A549 (cell line): ENCODE measurements around the gene ELL. TPM values are rescaled to one million over a fixed set of nuclear protein-coding genes. Genes with fewer than 3 reads are reported as not detected.

Source experiments
- ATAC-seq, 2 experiments: fragments of 200-7000 bp in 1 of 2; fragments of >200 bp in 1 of 2; cut with Nextera tagmentation in 1 of 2; cut with Tn5 transposase in 1 of 2; 3 replicates each; pipeline versions ENCODE4 v1.8.0 to v1.9.1; 2018 to 2020; ENCODE audit warnings: mild to moderate bottlenecking in 1 of 2, moderate library complexity in 1 of 2
- CTCF ChIA-PET: fragments of 300-600 bp; sonication (Branson Sonifier 250); formaldehyde crosslinking; extraction: SDS; loops from one replicate; lab custom pipeline; 2021; ENCODE audit warnings: antibody characterized with exemption, inconsistent platforms; lab: Yijun Ruan, JAX
- POLR2A ChIA-PET: fragments of 350-600 bp; formaldehyde crosslinking; extraction: SDS; loops from one replicate; lab custom pipeline; 2021; ENCODE audit warnings: antibody characterized with exemption, inconsistent platforms; lab: Yijun Ruan, JAX
- DNase-seq, 2 experiments: peaks; one replicate each; pipeline versions ENCODE4 v3.0.0 to v3.0.0-alpha.2; 2011 to 2016; ENCODE audit warnings: low read depth in 1 of 2, low spot score in 1 of 2
- FAIRE-seq: peaks from 2 replicates; lab custom pipeline; 2011; peaks lifted over from hg19 to GRCh38; lab: Jason Lieb, UNC
- H3K27ac ChIP-seq, 2 experiments: fragments of >200 bp; sonication (Bioruptor Twin); formaldehyde crosslinking; 3 replicates each; pipeline ENCODE4 v1.5.1; 2016 to 2017
- H3K4me1 ChIP-seq: fragments of >200 bp; sonication (Bioruptor Twin); formaldehyde crosslinking; 3 replicates; pipeline ENCODE4 v1.6.1; 2016
- H3K4me2 ChIP-seq: fragments of >200 bp; sonication (Bioruptor Twin); formaldehyde crosslinking; 3 replicates; pipeline ENCODE4 v1.6.1; 2016
- H3K4me3 ChIP-seq: fragments of >200 bp; sonication (Bioruptor Twin); formaldehyde crosslinking; 3 replicates; pipeline ENCODE4 v1.5.1; 2016
- H3K9me3 ChIP-seq: fragments of >200 bp; sonication (Bioruptor Twin); formaldehyde crosslinking; 3 replicates; pipeline ENCODE4 v1.6.1; 2016
- CHD2 ChIP-seq: fragments of 150-350 bp; IDR thresholded peaks from 2 replicates; pipeline ENCODE4 v1.6.1; 2014; ENCODE audit warnings: low read length; ENCODE audit not compliant: partially characterized antibody
- CHD4 ChIP-seq: fragments of 200-600 bp; sonication (generic); IDR thresholded peaks from 2 replicates; pipeline ENCODE4 v1.6.1; 2016; ENCODE audit warnings: antibody characterized with exemption, mild to moderate bottlenecking, borderline replicate concordance
- EHF ChIP-seq: fragments of 250-450 bp; sonication (Bioruptor Pico); IDR thresholded peaks from 2 replicates; pipeline ENCODE4 v1.5.0; 2020; ENCODE audit warnings: mild to moderate bottlenecking
- EHMT2 ChIP-seq: fragments of 200-600 bp; sonication (generic); IDR thresholded peaks from 2 replicates; pipeline ENCODE4 v1.6.1; 2016; ENCODE audit warnings: antibody characterized with exemption, low read depth, mild to moderate bottlenecking, moderate library complexity
- EP300 ChIP-seq, 2 experiments: fragments of >200 bp; sonication (Bioruptor Twin); formaldehyde crosslinking; IDR thresholded peaks; 2 replicates in 1 of 2; 3 replicates in 1 of 2; pipeline ENCODE4 v1.6.1; 2016 to 2017
- FOSB ChIP-seq: fragments of 250-450 bp; sonication (Bioruptor Pico); IDR thresholded peaks from 2 replicates; pipeline ENCODE4 v1.5.0; 2020; ENCODE audit warnings: mild to moderate bottlenecking, moderate library complexity
- FOSL2 ChIP-seq, 2 experiments: fragments of 450-650 bp in 1 of 2; fragments of >200 bp in 1 of 2; sonication (Bioruptor Twin) in 1 of 2; formaldehyde crosslinking; IDR thresholded peaks; 2 replicates each; pipeline versions ENCODE4 v1.5.0 to v1.6.1; 2016 to 2020; ENCODE audit warnings: mild to moderate bottlenecking in 1 of 2, moderate library complexity in 1 of 2
- GATA3 ChIP-seq: IDR thresholded peaks from 2 replicates; pipeline ENCODE4 v1.6.1; 2012; ENCODE audit warnings: borderline replicate concordance
- JUNB ChIP-seq: fragments of >200 bp; sonication (Bioruptor Twin); formaldehyde crosslinking; IDR thresholded peaks from 2 replicates; pipeline ENCODE4 v1.6.1; 2016
- KDM1A ChIP-seq: fragments of 200-600 bp; sonication (generic); IDR thresholded peaks from 2 replicates; pipeline ENCODE4 v1.6.1; 2016; ENCODE audit warnings: low read depth, mild to moderate bottlenecking
- KDM5A ChIP-seq: fragments of 200-600 bp; sonication (generic); IDR thresholded peaks from 2 replicates; pipeline ENCODE4 v1.6.1; 2016; ENCODE audit warnings: antibody characterized with exemption, mild to moderate bottlenecking
- NPAS2 ChIP-seq: fragments of 250-450 bp; sonication (Bioruptor Pico); IDR thresholded peaks from 2 replicates; pipeline ENCODE4 v1.8.0; 2022; ENCODE audit warnings: mild to moderate bottlenecking, moderate library complexity, borderline replicate concordance
- NR3C1 ChIP-seq: fragments of >200 bp; sonication (Bioruptor Twin); formaldehyde crosslinking; IDR thresholded peaks from 3 replicates; pipeline ENCODE4 v1.6.1; 2017
- PHF8 ChIP-seq: fragments of 200-600 bp; sonication (generic); IDR thresholded peaks from 2 replicates; pipeline ENCODE4 v1.6.1; 2016; ENCODE audit warnings: low read depth, mild to moderate bottlenecking, antibody characterized with exemption, moderate library complexity, borderline replicate concordance
- POLR2A ChIP-seq: IDR thresholded peaks from 2 replicates; pipeline ENCODE4 v1.6.1; 2012; ENCODE audit warnings: mild to moderate bottlenecking, low read length
- RFX5 ChIP-seq: fragments of 450-650 bp; IDR thresholded peaks from 2 replicates; pipeline ENCODE4 v1.7.1; 2014; ENCODE audit warnings: antibody characterized with exemption, mild to moderate bottlenecking, moderate library complexity
- RNF2 ChIP-seq: fragments of 200-600 bp; sonication (generic); IDR thresholded peaks from 2 replicates; pipeline ENCODE4 v1.6.1; 2016; ENCODE audit warnings: low read depth, mild to moderate bottlenecking, antibody characterized with exemption, moderate library complexity, borderline replicate concordance
- SMC3 ChIP-seq: fragments of >200 bp; sonication (Bioruptor Twin); formaldehyde crosslinking; IDR thresholded peaks from 3 replicates; pipeline ENCODE4 v1.6.1; 2018; ENCODE audit warnings: inconsistent platforms
- SREBF2 ChIP-seq: fragments of 450-650 bp; IDR thresholded peaks from 2 replicates; pipeline ENCODE4 v1.6.1; 2014; ENCODE audit warnings: mild to moderate bottlenecking, moderate library complexity
- TFCP2L1 ChIP-seq: fragments of 250-450 bp; sonication (Bioruptor Pico); IDR thresholded peaks from 2 replicates; pipeline ENCODE4 v1.5.0; 2021; ENCODE audit warnings: mild to moderate bottlenecking
- TP53 ChIP-seq: fragments of 250-450 bp; sonication (Bioruptor Pico); IDR thresholded peaks from 2 replicates; pipeline ENCODE4 v1.5.0; 2021; ENCODE audit warnings: mild to moderate bottlenecking, moderate library complexity
- ZC3H11A ChIP-seq: fragments of 450-650 bp; IDR thresholded peaks from 2 replicates; pipeline ENCODE4 v1.6.1; 2014; ENCODE audit warnings: antibody characterized with exemption, mild to moderate bottlenecking
- WGBS: methylation state at CpG from one replicate; pipeline ENCODE4 v1.1.6; 2017; ENCODE audit errors: missing lambda C conversion rate; 5-methylcytosine and 5-hydroxymethylcytosine counted together
- polyA plus RNA-seq, 4 experiments: library from polyadenylated mRNA; depleted of rRNA in 3 of 4; stranded (reverse); fragments of >200 nt; fragmentation: RNase III in 1 of 4; extraction: RNeasy Plus Mini Kit Qiagen cat#74134 plus additional on column Dnase treatment in 1 of 4; gene quantifications; 2 replicates in 3 of 4; 3 replicates in 1 of 4; pipeline ENCODE4 v1.2.3, GENCODE V29; 2011 to 2017
- TF ChIP-seq, protein P1 (sequence below): IDR thresholded peaks from 2 replicates; pipeline ENCODE4 v1.6.1; 2012
- TF ChIP-seq, protein P2 (sequence below): fragments of 250-450 bp; sonication (Bioruptor Pico); IDR thresholded peaks from 2 replicates; pipeline ENCODE4 v1.5.0; 2021; ENCODE audit warnings: mild to moderate bottlenecking, moderate library complexity, borderline replicate concordance

The ELL gene
- polyA plus RNA-seq, 2 of the 4 experiments (the other 2 are of a cell fraction) = 1.6 to 3.6 TPM

DNA sequence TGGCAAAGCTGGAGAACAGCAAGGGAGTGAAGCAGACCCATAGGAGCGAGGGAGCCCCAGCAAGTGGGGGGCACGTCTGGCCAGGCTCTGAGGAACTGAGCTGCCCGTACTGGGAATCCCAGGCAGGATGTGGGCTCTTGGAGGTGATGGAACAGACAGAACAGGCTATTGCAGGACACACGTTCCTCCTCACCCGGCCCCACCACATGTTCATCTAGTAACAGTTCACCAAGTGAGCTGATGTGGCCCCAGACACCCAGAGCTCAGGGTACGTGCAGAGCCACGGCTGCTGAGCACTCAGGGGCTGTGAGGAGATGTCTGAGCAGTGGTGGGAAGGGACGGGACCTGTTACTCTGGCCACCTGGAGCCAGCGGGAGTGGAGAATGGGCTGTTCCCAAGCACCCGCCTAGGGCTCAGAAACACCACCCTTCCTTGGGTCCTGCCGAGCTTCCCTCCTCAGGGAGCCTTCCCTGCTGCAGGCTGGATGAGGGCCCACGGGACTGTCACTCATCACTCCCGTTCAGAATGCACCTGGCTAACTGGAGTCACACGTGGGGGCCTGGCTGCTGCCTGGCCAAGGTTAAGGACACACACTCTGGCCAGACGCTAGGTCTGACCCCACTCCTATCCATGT lies 18.4 kb downstream of the ELL start:
- FAIRE-seq (no peak), DNase-seq (no peak), ATAC-seq (no peak)
- ChIA-PET POLR2A (no interaction called here), CTCF (interaction anchor here (0.9 to 4.1 kb wide), 6 partner anchors 15 to 53 kb away, joined by 3 to 25 read pairs (median 6); no protein-coding TSS in a partner anchor)
- Histone ChIP-seq H3K4me3 (no peak overlapping the region), H3K4me1 (peaks cover 35% of the 10 kb centered on the region), H3K9me3 (no peaks in the 10 kb centered on the region), H3K4me2 (no peak overlapping the region), H3K27ac (no peak overlapping the region; a peak in 1 of 6 replicates)
- TF ChIP-seq TP53 (no peak), TFCP2L1 (no peak), KDM1A (no peak), FOSB (CRISPR knock-in tag) (no peak), SMC3 (no peak), SREBF2 (no peak)
- TF ChIP-seq, protein P1, sequence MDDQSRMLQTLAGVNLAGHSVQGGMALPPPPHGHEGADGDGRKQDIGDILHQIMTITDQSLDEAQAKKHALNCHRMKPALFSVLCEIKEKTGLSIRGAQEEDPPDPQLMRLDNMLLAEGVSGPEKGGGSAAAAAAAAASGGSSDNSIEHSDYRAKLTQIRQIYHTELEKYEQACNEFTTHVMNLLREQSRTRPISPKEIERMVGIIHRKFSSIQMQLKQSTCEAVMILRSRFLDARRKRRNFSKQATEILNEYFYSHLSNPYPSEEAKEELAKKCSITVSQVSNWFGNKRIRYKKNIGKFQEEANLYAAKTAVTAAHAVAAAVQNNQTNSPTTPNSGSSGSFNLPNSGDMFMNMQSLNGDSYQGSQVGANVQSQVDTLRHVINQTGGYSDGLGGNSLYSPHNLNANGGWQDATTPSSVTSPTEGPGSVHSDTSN = no peak
- TF ChIP-seq, protein P2, sequence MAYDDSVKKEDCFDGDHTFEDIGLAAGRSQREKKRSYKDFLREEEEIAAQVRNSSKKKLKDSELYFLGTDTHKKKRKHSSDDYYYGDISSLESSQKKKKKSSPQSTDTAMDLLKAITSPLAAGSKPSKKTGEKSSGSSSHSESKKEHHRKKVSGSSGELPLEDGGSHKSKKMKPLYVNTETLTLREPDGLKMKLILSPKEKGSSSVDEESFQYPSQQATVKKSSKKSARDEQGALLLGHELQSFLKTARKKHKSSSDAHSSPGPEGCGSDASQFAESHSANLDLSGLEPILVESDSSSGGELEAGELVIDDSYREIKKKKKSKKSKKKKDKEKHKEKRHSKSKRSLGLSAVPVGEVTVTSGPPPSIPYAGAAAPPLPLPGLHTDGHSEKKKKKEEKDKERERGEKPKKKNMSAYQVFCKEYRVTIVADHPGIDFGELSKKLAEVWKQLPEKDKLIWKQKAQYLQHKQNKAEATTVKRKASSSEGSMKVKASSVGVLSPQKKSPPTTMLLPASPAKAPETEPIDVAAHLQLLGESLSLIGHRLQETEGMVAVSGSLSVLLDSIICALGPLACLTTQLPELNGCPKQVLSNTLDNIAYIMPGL = no peak
- WGBS = 82% methylated on average over 12 of the region's 15 CpGs

DNA sequence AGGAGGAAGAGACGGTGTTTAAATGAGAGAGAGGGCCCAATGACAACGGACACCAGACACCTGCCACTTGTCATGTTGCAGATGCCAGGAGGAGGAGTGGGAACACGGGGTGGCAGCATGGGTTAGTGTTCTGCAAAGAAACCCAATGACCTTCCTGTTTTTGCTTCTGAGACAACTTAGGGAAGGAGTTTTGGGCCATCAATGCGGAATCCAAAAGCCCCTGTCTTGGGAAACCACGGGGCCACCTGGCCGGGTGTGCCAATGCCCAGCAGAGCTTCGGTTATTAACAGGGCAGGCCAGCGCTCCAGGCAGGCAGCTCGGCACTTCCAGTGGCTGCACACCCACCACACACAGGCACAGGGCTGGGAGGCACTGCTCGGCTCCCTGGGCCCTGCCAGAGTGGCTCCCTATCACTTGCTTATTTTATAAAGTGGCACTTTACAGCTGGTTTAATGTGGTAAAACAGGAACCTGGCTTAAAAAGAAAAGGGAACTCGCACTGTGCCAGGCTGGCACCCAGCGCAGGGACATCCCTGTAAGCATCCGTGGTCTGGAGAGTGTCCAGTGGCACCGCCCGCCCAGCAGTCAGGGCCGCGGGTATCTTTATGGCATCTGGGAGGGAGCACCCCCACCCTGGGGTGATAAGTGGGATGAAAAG lies 19.1 kb downstream of the ELL start:
- Histone ChIP-seq H3K27ac (no peak overlapping the region), H3K4me2 (no peak overlapping the region), H3K4me1 (peaks cover 31% of the 10 kb centered on the region), H3K9me3 (no peaks in the 10 kb centered on the region), H3K4me3 (no peak overlapping the region)
- POLR2A ChIA-PET = no interaction called here
- ATAC-seq = no peak
- CTCF ChIA-PET = interaction anchor here (0.9 to 1.8 kb wide), 4 partner anchors 14 to 52 kb away, joined by 3 to 8 read pairs (median 6); no protein-coding TSS in a partner anchor
- FAIRE-seq = no peak
- TF ChIP-seq SMC3 (no peak), RNF2 (no peak), JUNB (no peak), CHD2 (no peak), CHD4 (no peak), EHMT2 (no peak), GATA3 (no peak), NPAS2 (no peak), POLR2A (no peak), NR3C1 (no peak), PHF8 (no peak), EHF (no peak), FOSL2 (IDR thresholded peaks at IDR 0.05) (no peak), FOSL2 (CRISPR knock-in tag; IDR thresholded peaks at IDR 0.05) (no peak), RFX5 (no peak), KDM5A (no peak), ZC3H11A (no peak), EP300 (IDR thresholded peaks at IDR 0.05) (no peak), TP53 (no peak), KDM1A (no peak)
- WGBS = 87% methylated on average over 16 of the region's 17 CpGs
- DNase-seq = no peak
